Heart left ventricle (tissue), 16 donors: Measurements from ENCODE around the gene DLX3. TPM values are rescaled to one million over a fixed set of nuclear protein-coding genes. Genes with fewer than 3 reads are reported as not detected.

ENCODE experiments used
- ATAC-seq, 4 donors: fragments of 200-7000 bp; cut with Tn5 transposase; one replicate each; pipeline ENCODE4 v1.9.1; 2020 to 2022; ENCODE audit warnings: moderate library complexity in 4 of 4, mild to moderate bottlenecking in 3 of 4, moderate number of reproducible peaks in 1 of 4
- DNase-seq, 5 donors: peaks; one replicate each; pipeline ENCODE4 v3.0.0-alpha.2; 2020
- H3K27ac ChIP-seq, 12 donors: fragments of 200-600 bp; sonication (generic) in 4 of 12; one replicate each; pipeline versions ENCODE4 v1.5.0 to v1.8.0; 2016 to 2022; ENCODE audit warnings: mild to moderate bottlenecking in 2 of 12
- H3K27me3 ChIP-seq, 9 donors: fragments of 200-600 bp; sonication (generic) in 2 of 9; one replicate each; pipeline versions ENCODE4 v1.5.1 to v1.8.0; 2016 to 2022; ENCODE audit warnings: mild to moderate bottlenecking in 3 of 9
- H3K36me3 ChIP-seq, 9 donors: fragments of 200-600 bp; sonication (generic) in 2 of 9; one replicate each; pipeline versions ENCODE4 v1.5.0 to v1.8.0; 2018 to 2022; ENCODE audit warnings: mild to moderate bottlenecking in 2 of 9
- H3K4me1 ChIP-seq, 12 donors: fragments of 200-600 bp; sonication (generic) in 4 of 12; one replicate each; pipeline versions ENCODE4 v1.5.0 to v1.8.0; 2016 to 2022; ENCODE audit warnings: mild to moderate bottlenecking in 3 of 12
- H3K4me3 ChIP-seq, 12 donors: fragments of 200-600 bp; sonication (generic) in 4 of 12; one replicate each; pipeline versions ENCODE4 v1.5.0 to v1.8.0; 2017 to 2022; ENCODE audit warnings: mild to moderate bottlenecking in 9 of 12, moderate library complexity in 4 of 12
- H3K9me3 ChIP-seq, 12 donors: fragments of 200-600 bp; sonication (generic) in 4 of 12; one replicate each; pipeline versions ENCODE4 v1.5.0 to v1.8.0; 2016 to 2022; ENCODE audit warnings: mild to moderate bottlenecking in 1 of 12
- POLR2A ChIP-seq, 2 donors: fragments of 450-650 bp; IDR thresholded peaks; one replicate each; pipeline ENCODE4 v1.6.1; 2017; ENCODE audit warnings: antibody characterized with exemption in 2 of 2, mild to moderate bottlenecking in 2 of 2, moderate library complexity in 2 of 2
- WGBS, 4 donors: extraction: QIAGEN DNeasy Blood & Tissue Kit in 2 of 4; methylation state at CpG; one replicate each; pipeline versions ENCODE4 v1.1.5 to v1.1.7; 2013 to 2018; 5-methylcytosine and 5-hydroxymethylcytosine counted together
- intact Hi-C, 10 donors: fragments of 100-400 bp; cut with DNase I; formaldehyde crosslinking; loops; one replicate each; pipeline versions ENCODE4 v1.11.1 to v1.14.2; 2022
- polyA plus RNA-seq, 2 donors: library from polyadenylated mRNA; stranded (reverse); fragments of 200-250 nt; gene quantifications; one replicate each; pipeline ENCODE4 v1.2.3, GENCODE V29; 2013
- total RNA-seq, 9 donors: library from RNA; depleted of rRNA in 2 of 9; stranded (reverse); fragments of >200 nt in 2 of 9; fragmentation: NEBNext Ultra II Directional in 3 of 9; extraction: Animal tissue kit (Norgen Biotek cat#: 25700) in 3 of 9; gene quantifications; one replicate each; pipeline versions ENCODE4 v1.1.0 to v1.2.4, GENCODE V29; 2016 to 2023
- TF ChIP-seq, protein P1 (sequence below), 12 donors: fragments of 200-600 bp; sonication (generic) in 4 of 12; IDR thresholded peaks; one replicate each; pipeline versions ENCODE4 v1.5.0 to v1.8.0; 2018 to 2022; ENCODE audit warnings: antibody characterized with exemption in 12 of 12, mild to moderate bottlenecking in 5 of 12
- donor health status: ischemic (EF 13 %, LVEDD 7.1; RV severe dilation, severe dysfunction).
- donor health status: healthy with polysubstance abuse.
- donor health status: DM: no; HTN: yes; CAD: no.
- donor health status: DM: no; HTN: no; CAD: no.
- donor health status: ischemic (EF 25% LVEDD 6.9; RV normal size, moderate dysfunction).
- donor health status: ischemic (EF 25% LVEDD 5.7; RV mildly dilated, moderate dysfunction).
- donor health status: healthy.
- donor health status: DM: yes; HTN: yes; CAD: no.
- donor health status: ischemic (EF 35%, LVEDD 5.7; RV mildly dilated, moderate dysfunction).
- donor health status: nonischemic (EF 11% LVEDD 7.7; RV severe dilation, severe dysfunction).
- donor health status: DM: yes; HTN: yes; CAD: no.
- donor health status: PGD.
- donor health status: ischemic (EF 29% LVEDD 5.4; RV normal size, mild dysfunction).
- donor health status: nonischemic (EF 23%, LVEDD 6.1; RV moderate dilation, normal function).

DLX3 gene
- total and polyA plus RNA-seq, 11 donors: 0.08 to 0.61 (median 0.09) TPM; not detected in 6

DNA sequence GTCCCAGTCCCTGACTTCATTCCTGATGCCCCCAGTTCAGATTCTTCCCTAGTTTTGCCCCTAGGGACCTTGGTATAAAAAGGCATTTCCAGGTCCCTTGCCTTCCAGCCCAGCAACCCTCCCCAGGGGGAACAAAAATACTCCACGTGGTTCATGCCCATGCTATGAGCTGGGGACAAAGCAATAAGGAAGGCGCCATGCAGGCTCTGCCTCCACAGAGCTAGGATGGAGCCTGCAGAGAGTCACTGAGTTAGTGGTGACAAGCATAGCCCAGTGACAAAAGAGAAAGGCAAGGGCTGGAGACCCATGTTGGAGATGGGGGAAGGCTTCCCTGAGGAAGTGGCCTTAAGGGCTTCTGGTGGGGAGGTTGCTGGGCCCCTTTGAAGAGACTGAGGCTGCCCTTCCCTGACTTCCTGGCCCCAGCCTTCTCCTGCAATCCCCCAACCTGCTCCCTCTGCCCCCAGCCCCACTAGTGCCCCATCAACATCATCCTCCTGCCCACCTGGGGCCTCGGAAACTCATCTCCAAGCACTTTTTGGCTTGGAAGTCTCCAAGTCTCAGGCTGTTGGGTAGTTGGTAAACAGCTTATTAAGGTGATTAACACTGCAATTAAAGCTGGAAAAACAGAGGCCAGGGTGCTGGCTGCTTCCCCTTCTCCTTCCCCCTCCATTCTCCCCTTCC, 9.6 kb downstream of the DLX3 start:
- TF ChIP-seq POLR2A (IDR thresholded peaks at IDR 0.05): no peak
- TF ChIP-seq, protein P1, sequence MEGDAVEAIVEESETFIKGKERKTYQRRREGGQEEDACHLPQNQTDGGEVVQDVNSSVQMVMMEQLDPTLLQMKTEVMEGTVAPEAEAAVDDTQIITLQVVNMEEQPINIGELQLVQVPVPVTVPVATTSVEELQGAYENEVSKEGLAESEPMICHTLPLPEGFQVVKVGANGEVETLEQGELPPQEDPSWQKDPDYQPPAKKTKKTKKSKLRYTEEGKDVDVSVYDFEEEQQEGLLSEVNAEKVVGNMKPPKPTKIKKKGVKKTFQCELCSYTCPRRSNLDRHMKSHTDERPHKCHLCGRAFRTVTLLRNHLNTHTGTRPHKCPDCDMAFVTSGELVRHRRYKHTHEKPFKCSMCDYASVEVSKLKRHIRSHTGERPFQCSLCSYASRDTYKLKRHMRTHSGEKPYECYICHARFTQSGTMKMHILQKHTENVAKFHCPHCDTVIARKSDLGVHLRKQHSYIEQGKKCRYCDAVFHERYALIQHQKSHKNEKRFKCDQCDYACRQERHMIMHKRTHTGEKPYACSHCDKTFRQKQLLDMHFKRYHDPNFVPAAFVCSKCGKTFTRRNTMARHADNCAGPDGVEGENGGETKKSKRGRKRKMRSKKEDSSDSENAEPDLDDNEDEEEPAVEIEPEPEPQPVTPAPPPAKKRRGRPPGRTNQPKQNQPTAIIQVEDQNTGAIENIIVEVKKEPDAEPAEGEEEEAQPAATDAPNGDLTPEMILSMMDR (IDR thresholded peaks at IDR 0.05): no peak
- Histone ChIP-seq H3K9me3 (no peaks in the 10 kb centered on the region), H3K27ac (no peak overlapping the region), H3K4me3 (no peak overlapping the region), H3K27me3 (peaks cover 12 to 83% (median 28%) of the 10 kb centered on the region in 9 donors), H3K36me3 (no peaks in the 10 kb centered on the region), H3K4me1 (peaks cover 0 to 7% (median 0%) of the 10 kb centered on the region in 12 donors)
- WGBS, 4 donors: 51 to 69% (median 58%) methylated on average over 3 of the region's 3 CpGs
- DNase-seq: no peak
- ATAC-seq: no peak
- intact Hi-C loops: no loop called here

DNA sequence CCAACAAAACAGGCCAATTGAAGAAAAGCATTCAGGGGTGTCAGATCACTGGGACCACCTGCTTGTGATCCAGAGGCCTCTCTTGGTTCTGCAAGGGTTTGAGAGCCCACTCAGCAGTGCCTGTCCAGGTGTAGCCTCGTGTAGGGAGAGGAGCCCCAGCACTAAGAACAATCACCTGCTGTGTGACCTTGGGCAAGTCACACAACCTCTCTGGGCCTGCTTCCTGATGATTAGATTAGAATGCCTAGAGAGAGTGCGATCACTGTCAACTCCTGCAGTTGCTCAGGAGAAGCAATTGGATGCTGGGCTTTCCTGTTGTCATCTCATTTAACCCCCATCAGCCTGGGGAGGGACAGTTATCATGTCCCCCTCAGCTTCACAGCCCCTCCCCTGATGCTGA, 10.2 kb downstream of the DLX3 start:
- TF ChIP-seq, protein P1 (IDR thresholded peaks at IDR 0.05): no peak
- no peak for TF ChIP-seq POLR2A (IDR thresholded peaks at IDR 0.05)
- Histone ChIP-seq H3K4me3 (no peak overlapping the region), H3K27ac (no peak overlapping the region), H3K27me3 (peaks cover 10 to 83% (median 28%) of the 10 kb centered on the region in 9 donors), H3K4me1 (peaks cover 0 to 7% (median 0%) of the 10 kb centered on the region in 12 donors), H3K36me3 (no peaks in the 10 kb centered on the region), H3K9me3 (no peaks in the 10 kb centered on the region)
- WGBS, 4 donors: 45 to 59% (median 49%) methylated on average over 2 of the region's 2 CpGs
- intact Hi-C loops: no loop called here
- ATAC-seq (no peak), DNase-seq (no peak)

DNA sequence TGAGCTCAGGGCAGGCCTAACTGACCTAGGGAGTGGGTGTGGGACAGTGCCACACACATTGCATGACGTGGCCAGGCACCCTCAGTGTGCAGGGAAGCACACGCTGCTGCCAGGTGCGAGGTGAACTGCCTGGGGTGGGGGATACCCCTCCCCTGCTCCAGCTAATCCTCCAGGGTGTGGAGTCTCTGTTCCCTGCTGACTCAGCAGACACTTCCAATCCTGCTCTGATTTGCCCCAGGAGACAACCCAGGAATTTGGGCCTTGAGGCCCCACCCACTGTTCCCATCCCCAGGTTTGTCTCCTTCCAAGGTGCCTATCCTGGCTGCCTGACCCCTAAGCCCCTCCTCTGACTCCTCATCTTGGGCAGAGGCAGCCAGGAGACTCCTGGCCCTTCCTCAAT, 10.7 kb downstream of the DLX3 start:
- Histone ChIP-seq H3K36me3 (no peaks in the 10 kb centered on the region), H3K9me3 (no peaks in the 10 kb centered on the region), H3K27ac (no peak overlapping the region), H3K4me1 (peaks cover 0 to 7% (median 0%) of the 10 kb centered on the region in 12 donors), H3K4me3 (no peak overlapping the region), H3K27me3 (peaks cover 8 to 83% (median 25%) of the 10 kb centered on the region in 9 donors)
- no peak for ATAC-seq
- TF ChIP-seq POLR2A (IDR thresholded peaks at IDR 0.05): no peak
- TF ChIP-seq, protein P1 (IDR thresholded peaks at IDR 0.05): no peak
- intact Hi-C loops: no loop called here
- WGBS, 4 donors: 36 to 81% (median 50%) methylated on average over 3 of the region's 3 CpGs
- no peak for DNase-seq

DNA sequence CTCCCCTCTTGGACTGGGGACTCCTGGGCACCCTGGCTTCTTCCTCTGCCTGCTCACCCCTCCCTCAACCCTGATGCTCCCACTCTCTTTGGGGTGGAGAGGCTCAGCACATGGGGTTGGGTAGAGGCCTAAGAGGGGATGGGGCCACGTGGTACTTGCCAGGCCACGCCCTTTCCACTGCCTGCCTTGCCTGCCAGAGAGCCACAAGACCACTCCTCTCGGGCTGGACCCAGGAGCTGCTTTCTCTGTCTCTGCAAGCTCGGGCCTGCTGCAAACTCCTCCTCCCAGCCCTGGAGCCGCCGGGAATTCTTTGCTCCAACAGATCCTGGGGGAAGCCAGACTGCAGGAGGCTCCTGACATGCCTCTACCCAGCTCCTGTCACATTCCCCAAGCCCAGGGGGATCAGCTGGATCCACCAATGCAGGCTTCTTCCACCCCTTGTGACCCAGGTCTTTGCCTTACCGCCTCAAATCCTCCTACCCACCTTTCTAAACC, 14.3 kb downstream of the DLX3 start:
- Histone ChIP-seq H3K9me3 (no peaks in the 10 kb centered on the region), H3K36me3 (no peaks in the 10 kb centered on the region), H3K27ac (no peak overlapping the region), H3K4me3 (no peak overlapping the region), H3K27me3 (peaks cover 0 to 80% (median 11%) of the 10 kb centered on the region in 9 donors), H3K4me1 (no peaks in the 10 kb centered on the region)
- DNase-seq (no peak), ATAC-seq (no peak)
- intact Hi-C loops: no loop called here
- 37 to 59% (median 52%) methylated on average over 7 of the region's 7 CpGs for WGBS, 4 donors
- TF ChIP-seq, protein P1 (IDR thresholded peaks at IDR 0.05): no peak
- no peak for TF ChIP-seq POLR2A (IDR thresholded peaks at IDR 0.05)
